SU-DHL-6 (cell line): ENCODE data around the gene TNS1.

Source experiments
- H2AFZ ChIP-seq: fragments of 200-600 bp; sonication (generic); 2 replicates; pipeline ENCODE4 v1.6.1; 2014; ENCODE audit warnings: low read depth, mild to moderate bottlenecking, moderate library complexity, mixed read lengths, antibody characterized with exemption, low read length; ENCODE audit not compliant: severe bottlenecking
- H3F3A ChIP-seq: fragments of 200-600 bp; shearing (Covaris generic); 2 replicates; pipeline ENCODE4 v1.6.0; 2016; ENCODE audit warnings: antibody characterized with exemption, mild to moderate bottlenecking; ENCODE audit not compliant: insufficient read depth
- H3K27ac ChIP-seq: fragments of 200-600 bp; sonication (generic); 2 replicates; pipeline ENCODE4 v1.5.1; 2016; ENCODE audit warnings: low read depth, mild to moderate bottlenecking, low read length, moderate library complexity, mixed read lengths
- H3K27me3 ChIP-seq: fragments of 200-600 bp; sonication (generic), shearing (Covaris generic); 2 replicates; pipeline ENCODE4 v1.6.0; 2014; ENCODE audit warnings: mild to moderate bottlenecking, low read length
- H3K36me3 ChIP-seq: fragments of 200-600 bp; sonication (generic); 2 replicates; pipeline ENCODE4 v1.6.1; 2014; ENCODE audit warnings: mild to moderate bottlenecking, low read length, mixed read lengths
- H3K4me2 ChIP-seq: fragments of 300-600, 200-600 bp; shearing (Covaris generic), sonication (generic); 2 replicates; pipeline ENCODE4 v1.6.0; 2014; ENCODE audit warnings: low read length, low read depth, mild to moderate bottlenecking; ENCODE audit not compliant: poor library complexity, severe bottlenecking
- H3K4me3 ChIP-seq: fragments of 200-600 bp; sonication (generic); 2 replicates; pipeline ENCODE4 v1.5.1; 2014; ENCODE audit warnings: antibody characterized with exemption, low read length, mild to moderate bottlenecking, mixed read lengths; ENCODE audit not compliant: insufficient read depth, poor library complexity, severe bottlenecking
- H3K79me2 ChIP-seq: fragments of 200-600 bp; sonication (generic); 2 replicates; pipeline ENCODE4 v1.6.1; 2014; ENCODE audit warnings: mild to moderate bottlenecking, low read length, moderate library complexity; ENCODE audit not compliant: insufficient read depth
- H3K9ac ChIP-seq: fragments of 200-600 bp; sonication (generic); 2 replicates; pipeline ENCODE4 v1.7.0; 2014; ENCODE audit warnings: mild to moderate bottlenecking, low read length
- H3K9me2 ChIP-seq: fragments of 200-600 bp; sonication (generic); replicated peaks from 2 replicates; pipeline ENCODE4 v1.6.1; 2014; ENCODE audit warnings: low read length; ENCODE audit not compliant: insufficient read depth
- H3K9me3 ChIP-seq: fragments of 200-600 bp; sonication (generic); 2 replicates; pipeline ENCODE4 v1.6.1; 2014; ENCODE audit warnings: low read length, mixed read lengths; ENCODE audit not compliant: insufficient read depth
- H4K20me1 ChIP-seq: fragments of 200-600 bp; sonication (generic); 2 replicates; pipeline ENCODE4 v1.6.1; 2014; ENCODE audit warnings: low read depth, mild to moderate bottlenecking, antibody characterized with exemption, low read length, moderate library complexity, mixed read lengths
- CTCF ChIP-seq: fragments of 200-600 bp; sonication (generic); IDR thresholded peaks from one replicate; pipeline ENCODE4 v1.5.1; 2017; ENCODE audit warnings: antibody characterized with exemption, mild to moderate bottlenecking, low read length, moderate library complexity; ENCODE audit not compliant: insufficient read depth, poor library complexity, severe bottlenecking
- EZH2phosphoT487 ChIP-seq: fragments of 200-600 bp; sonication (generic), shearing (Covaris generic); conservative IDR thresholded peaks from 2 replicates; pipeline ENCODE4 v1.6.1; 2018; ENCODE audit warnings: mild to moderate bottlenecking, antibody characterized with exemption, low read length, moderate library complexity, mixed read lengths

TNS1 gene

DNA sequence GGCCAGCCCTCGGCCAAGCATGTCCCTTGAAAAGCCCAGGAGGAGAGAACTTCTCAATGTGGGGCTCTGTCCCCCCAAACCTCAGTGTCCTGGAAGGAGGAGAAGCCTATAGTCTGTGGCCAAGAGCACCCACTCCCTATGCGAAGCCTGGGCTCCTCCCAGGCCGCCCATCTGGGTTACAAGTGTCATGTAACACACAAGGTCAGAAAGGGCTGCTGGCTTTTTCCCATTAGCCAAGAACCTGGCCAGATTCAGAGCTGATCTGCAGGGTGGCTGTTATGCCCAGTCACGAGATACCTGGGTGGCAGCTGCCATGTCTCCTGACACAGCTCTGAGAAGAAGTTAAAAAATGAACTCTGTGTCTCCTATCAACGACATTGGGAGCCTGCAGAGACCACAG, 170.7 kb downstream of the TNS1 start:
- Histone ChIP-seq H4K20me1 (no peaks in the 10 kb centered on the region), H3K79me2 (no peaks in the 10 kb centered on the region), H3K9ac (no peak overlapping the region), H3K4me3 (no peak overlapping the region), H3K27ac (no peak overlapping the region), H3K9me3 (no peaks in the 10 kb centered on the region), H3K9me2 (no peaks in the 10 kb centered on the region), H2AFZ (no peak overlapping the region), H3F3A (no peaks in the 10 kb centered on the region), H3K4me2 (no peak overlapping the region), H3K27me3 (no peaks in the 10 kb centered on the region; the same call in 1 of the 2 replicates), H3K36me3 (no peaks in the 10 kb centered on the region)
- TF ChIP-seq EZH2phosphoT487 = no peak
- no peak for TF ChIP-seq CTCF

GRCh38 chr2:217831306-217831705, 171.5 kb downstream of the TNS1 start:
- H3K9me3 ChIP-seq = no peaks in the 10 kb centered on the region
- no peak overlapping the region for H3K4me2 ChIP-seq
- H2AFZ ChIP-seq = no peak overlapping the region
- TF ChIP-seq CTCF (no peak), EZH2phosphoT487 (no peak)
- no peaks in the 10 kb centered on the region for H3K9me2 ChIP-seq
- H3F3A ChIP-seq = no peaks in the 10 kb centered on the region
- no peaks in the 10 kb centered on the region for H3K36me3 ChIP-seq
- H3K79me2 ChIP-seq = no peaks in the 10 kb centered on the region
- H4K20me1 ChIP-seq = no peaks in the 10 kb centered on the region
- H3K27ac ChIP-seq = no peak overlapping the region
- H3K9ac ChIP-seq = no peak overlapping the region
- H3K4me3 ChIP-seq = no peak overlapping the region
- H3K27me3 ChIP-seq = no peaks in the 10 kb centered on the region; the same call in 1 of the 2 replicates

DNA sequence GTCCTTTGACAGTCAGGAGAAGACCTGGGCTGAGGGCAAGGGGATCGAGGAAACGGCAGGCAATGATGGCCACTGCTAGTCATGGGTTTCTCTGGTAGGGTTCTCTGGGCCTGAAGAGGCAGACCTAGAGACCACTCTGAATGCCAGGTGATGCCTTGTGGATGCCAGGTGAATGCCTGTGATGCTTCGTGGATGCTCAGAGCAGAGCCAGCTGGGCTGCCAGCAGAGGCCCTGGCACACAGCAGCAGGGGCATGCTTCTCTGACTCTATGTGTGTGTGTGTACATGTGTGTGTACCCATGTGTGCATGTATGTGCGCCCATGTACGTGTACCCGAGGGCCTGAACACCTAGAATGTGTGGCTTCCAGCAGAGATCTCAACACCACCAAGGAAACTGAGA, 172.0 kb downstream of the TNS1 start:
- Histone ChIP-seq H3K36me3 (no peaks in the 10 kb centered on the region), H3K9me2 (no peaks in the 10 kb centered on the region), H3K4me3 (no peak overlapping the region), H3K79me2 (no peaks in the 10 kb centered on the region), H4K20me1 (no peaks in the 10 kb centered on the region), H3K9me3 (no peaks in the 10 kb centered on the region), H3K4me2 (no peak overlapping the region), H3K9ac (no peak overlapping the region), H3F3A (no peaks in the 10 kb centered on the region), H3K27me3 (no peaks in the 10 kb centered on the region; the same call in 1 of the 2 replicates), H3K27ac (no peak overlapping the region), H2AFZ (no peak overlapping the region)
- TF ChIP-seq CTCF (no peak), EZH2phosphoT487 (no peak)

DNA sequence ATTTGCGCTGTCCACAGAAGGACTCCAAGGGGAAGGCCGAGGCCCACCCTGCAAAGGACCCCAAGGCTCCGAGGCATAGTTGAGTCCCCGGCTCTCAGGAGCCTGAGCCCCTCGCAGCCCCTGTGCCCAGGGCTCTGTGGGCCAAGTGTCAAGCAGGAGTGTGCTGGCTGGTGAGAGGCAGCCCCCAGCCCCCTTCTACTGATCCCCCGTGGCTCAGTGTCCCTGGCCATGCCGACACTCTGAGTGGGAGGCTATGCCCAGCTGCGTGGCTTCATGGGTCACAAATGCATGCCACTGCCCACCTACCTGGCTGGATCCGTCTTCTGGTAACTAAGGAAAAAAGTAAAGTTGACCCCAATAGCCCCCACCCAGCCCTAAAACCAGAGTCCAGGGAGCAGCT, 172.7 kb downstream of the TNS1 start:
- Histone ChIP-seq H3K36me3 (no peaks in the 10 kb centered on the region), H3K9me3 (no peaks in the 10 kb centered on the region), H2AFZ (no peak overlapping the region), H3K4me2 (no peak overlapping the region), H3K9ac (no peak overlapping the region), H3K27me3 (no peaks in the 10 kb centered on the region; the same call in 1 of the 2 replicates), H3K79me2 (no peaks in the 10 kb centered on the region), H4K20me1 (no peaks in the 10 kb centered on the region), H3F3A (no peaks in the 10 kb centered on the region), H3K4me3 (no peak overlapping the region), H3K9me2 (no peaks in the 10 kb centered on the region), H3K27ac (no peak overlapping the region)
- TF ChIP-seq EZH2phosphoT487 (no peak), CTCF (no peak)
